HCT116 (cell line): ENCODE data around the gene ADD3. TPM values are rescaled to one million over a fixed set of nuclear protein-coding genes. Genes with fewer than 3 reads are reported as not detected.

Source experiments
- ATAC-seq: fragments of 200-7000 bp; cut with Tn5 transposase; 2 replicates; pipeline ENCODE4 v1.9.1; 2020; ENCODE audit warnings: mild to moderate bottlenecking, moderate library complexity
- BruUV-seq: library from RNA; stranded (reverse); fragments of 400-500 nt; replicated peaks from 2 replicates; lab custom pipeline; 2021; lab: Mats Ljungman, UMichigan
- CTCF ChIA-PET: fragments of 300-600 bp; sonication (Branson Sonifier 250); formaldehyde crosslinking; loops from one replicate; lab custom pipeline; 2021; ENCODE audit warnings: antibody characterized with exemption; lab: Charles Lee
- POLR2A ChIA-PET: fragments of 300-600, 350-600 bp; sonication (Branson Sonifier 250); formaldehyde crosslinking; loops from one replicate; lab custom pipeline; 2021; ENCODE audit warnings: antibody characterized with exemption; lab: Charles Lee
- RAD21 ChIA-PET, 2 experiments: fragments of 300-600 bp; sonication (Branson Sonifier 250); formaldehyde crosslinking; loops; one replicate each; lab custom pipeline; 2023; ENCODE audit warnings: low total read pairs in 2 of 2; ENCODE audit not compliant: uncharacterized antibody in 2 of 2, unreplicated experiment in 2 of 2, low non-redundant PET in 1 of 2; lab: Charles Lee
- DNase-seq: peaks from one replicate; pipeline ENCODE4 v3.0.0-alpha.2; 2010; ENCODE audit warnings: low read depth, low spot score
- H2AFZ ChIP-seq: fragments of 200-600 bp; shearing (Covaris generic), sonication (generic); 2 replicates; pipeline ENCODE4 v1.6.1; 2017; ENCODE audit warnings: low read depth, mixed run types, mixed read lengths, antibody characterized with exemption, low read length; ENCODE audit not compliant: poor library complexity, severe bottlenecking
- H3K27ac ChIP-seq: 2 replicates; pipeline ENCODE4 v1.5.1; 2012; ENCODE audit warnings: low read depth, low read length
- H3K27me3 ChIP-seq: fragments of 200-600 bp; sonication (generic); 2 replicates; pipeline ENCODE4 v1.6.1; 2016; ENCODE audit warnings: mixed run types, low read length, mixed read lengths; ENCODE audit not compliant: insufficient read depth
- H3K36me3 ChIP-seq, 2 experiments: fragments of 200-500 bp in 1 of 2; fragments of 200-600 bp in 1 of 2; sonication (Bioruptor generic) in 1 of 2; sonication (generic) in 1 of 2; 2 replicates each; pipeline versions ENCODE4 v1.5.1 to v1.6.1; 2014 to 2016; ENCODE audit warnings: low read length in 2 of 2, inconsistent platforms in 1 of 2, mixed read lengths in 1 of 2, mixed run types in 1 of 2; ENCODE audit not compliant: insufficient read depth in 2 of 2, control insufficient read depth in 1 of 2
- H3K4me1 ChIP-seq, 2 experiments: fragments of 200-600 bp in 1 of 2; sonication (generic) in 1 of 2; 2 replicates each; pipeline versions ENCODE4 v1.5.1 to v1.6.1; 2012 to 2017; ENCODE audit warnings: low read length in 2 of 2, inconsistent platforms in 1 of 2, mild to moderate bottlenecking in 1 of 2, mixed read lengths in 1 of 2, mixed run types in 1 of 2, moderate library complexity in 1 of 2; ENCODE audit not compliant: insufficient read depth in 2 of 2, control insufficient read depth in 1 of 2
- H3K4me2 ChIP-seq: fragments of 200-600 bp; sonication (generic); 2 replicates; pipeline ENCODE4 v1.6.1; 2017; ENCODE audit warnings: mixed run types, low read length, mixed read lengths
- H3K4me3 ChIP-seq, 2 experiments: fragments of 200-600 bp in 1 of 2; sonication (generic) in 1 of 2; replicated peaks in 1 of 2; 2 replicates each; pipeline ENCODE4 v1.5.1; 2011 to 2016; ENCODE audit warnings: low read length in 2 of 2, control low read depth in 1 of 2, low read depth in 1 of 2, mild to moderate bottlenecking in 1 of 2, mixed read lengths in 1 of 2, mixed run types in 1 of 2
- H3K79me2 ChIP-seq: fragments of 200-600 bp; sonication (generic); 2 replicates; pipeline ENCODE4 v1.6.1; 2017; ENCODE audit warnings: mild to moderate bottlenecking, mixed run types, low read length, moderate library complexity, mixed read lengths; ENCODE audit not compliant: insufficient read depth
- H3K9ac ChIP-seq: fragments of 200-600 bp; sonication (generic); 2 replicates; pipeline ENCODE4 v1.6.1; 2016; ENCODE audit warnings: low read length, mixed read lengths
- H3K9me2 ChIP-seq: fragments of 200-600 bp; sonication (generic), shearing (Covaris generic); 2 replicates; pipeline ENCODE4 v1.6.1; 2017; ENCODE audit warnings: mixed run types, mild to moderate bottlenecking, moderate library complexity; ENCODE audit not compliant: insufficient read depth
- H3K9me3 ChIP-seq, 2 experiments: fragments of 200-500 bp in 1 of 2; fragments of 200-600 bp in 1 of 2; sonication (Bioruptor generic) in 1 of 2; sonication (generic) in 1 of 2; 2 replicates each; pipeline ENCODE4 v1.6.1; 2014 to 2017; ENCODE audit warnings: low read length in 2 of 2, mixed read lengths in 2 of 2, inconsistent platforms in 1 of 2, low read depth in 1 of 2, mild to moderate bottlenecking in 1 of 2, mixed run types in 1 of 2, moderate library complexity in 1 of 2; ENCODE audit not compliant: control insufficient read depth in 1 of 2, insufficient read depth in 1 of 2
- H4K20me1 ChIP-seq: fragments of 200-600 bp; sonication (generic), shearing (Covaris generic); 2 replicates; pipeline ENCODE4 v1.6.1; 2017; ENCODE audit warnings: mixed run types, mild to moderate bottlenecking, moderate library complexity; ENCODE audit not compliant: insufficient read depth
- CBX3 ChIP-seq: IDR thresholded peaks from 2 replicates; pipeline ENCODE4 v1.6.1; 2012; ENCODE audit warnings: low read depth
- CEBPB ChIP-seq: IDR thresholded peaks from 2 replicates; pipeline ENCODE4 v1.6.1; 2012; ENCODE audit warnings: low read depth
- EZH2phosphoT487 ChIP-seq: fragments of 200-600 bp; IDR thresholded peaks from 2 replicates; pipeline ENCODE4 v1.6.1; 2018; ENCODE audit warnings: antibody characterized with exemption, borderline replicate concordance
- FOSL1 ChIP-seq: IDR thresholded peaks from 2 replicates; pipeline ENCODE4 v1.6.1; 2012; ENCODE audit warnings: low read depth
- JUND ChIP-seq: IDR thresholded peaks from 2 replicates; pipeline ENCODE4 v1.6.1; 2012
- POLR2AphosphoS5 ChIP-seq: IDR thresholded peaks from 2 replicates; pipeline ENCODE4 v1.6.1; 2011; ENCODE audit warnings: mild to moderate bottlenecking, low read depth, low read length, moderate library complexity
- TCF7L2 ChIP-seq: IDR thresholded peaks from 2 replicates; pipeline ENCODE4 v1.7.0; 2011; ENCODE audit warnings: borderline replicate concordance, inconsistent platforms; ENCODE audit not compliant: insufficient read depth, insufficient read length; ENCODE audit errors: extremely low read depth
- intact Hi-C: fragments of 100-400 bp; cut with micrococcal nuclease; formaldehyde crosslinking; loops from 2 replicates; pipeline ENCODE4 v1.10.0; 2022
- total RNA-seq: library from RNA; stranded (reverse); gene quantifications from one replicate; pipeline ENCODE4 v1.2.1, GENCODE V29; 2021; ENCODE audit not compliant: unreplicated experiment
- TF ChIP-seq, protein P1 (sequence below), 3 experiments: fragments of 200-600 bp in 1 of 3; sonication (generic) in 1 of 3; IDR thresholded peaks in 2 of 3; conservative IDR thresholded peaks in 1 of 3; 2 replicates each; pipeline ENCODE4 v1.5.1; 2012 to 2017; ENCODE audit warnings: low read depth in 2 of 3, low read length in 2 of 3, antibody characterized with exemption in 1 of 3, borderline replicate concordance in 1 of 3, control low read depth in 1 of 3, mild to moderate bottlenecking in 1 of 3, mixed read lengths in 1 of 3, mixed run types in 1 of 3, moderate library complexity in 1 of 3; ENCODE audit not compliant: insufficient read depth in 1 of 3
- TF ChIP-seq, protein P2 (sequence below): IDR thresholded peaks from 2 replicates; pipeline ENCODE4 v1.6.1; 2012
- TF ChIP-seq, protein P3 (sequence below): IDR thresholded peaks from 2 replicates; pipeline ENCODE4 v1.6.1; 2012; ENCODE audit warnings: low read depth
- TF ChIP-seq, protein P4 (sequence below): IDR thresholded peaks from 2 replicates; pipeline ENCODE4 v1.6.1; 2011; ENCODE audit warnings: mild to moderate bottlenecking, low read length, moderate library complexity; ENCODE audit not compliant: insufficient replicate concordance; ENCODE audit errors: extremely low read depth

The ADD3 gene
- total RNA-seq, 1 experiment from 2014 or later = 41.1 TPM

DNA sequence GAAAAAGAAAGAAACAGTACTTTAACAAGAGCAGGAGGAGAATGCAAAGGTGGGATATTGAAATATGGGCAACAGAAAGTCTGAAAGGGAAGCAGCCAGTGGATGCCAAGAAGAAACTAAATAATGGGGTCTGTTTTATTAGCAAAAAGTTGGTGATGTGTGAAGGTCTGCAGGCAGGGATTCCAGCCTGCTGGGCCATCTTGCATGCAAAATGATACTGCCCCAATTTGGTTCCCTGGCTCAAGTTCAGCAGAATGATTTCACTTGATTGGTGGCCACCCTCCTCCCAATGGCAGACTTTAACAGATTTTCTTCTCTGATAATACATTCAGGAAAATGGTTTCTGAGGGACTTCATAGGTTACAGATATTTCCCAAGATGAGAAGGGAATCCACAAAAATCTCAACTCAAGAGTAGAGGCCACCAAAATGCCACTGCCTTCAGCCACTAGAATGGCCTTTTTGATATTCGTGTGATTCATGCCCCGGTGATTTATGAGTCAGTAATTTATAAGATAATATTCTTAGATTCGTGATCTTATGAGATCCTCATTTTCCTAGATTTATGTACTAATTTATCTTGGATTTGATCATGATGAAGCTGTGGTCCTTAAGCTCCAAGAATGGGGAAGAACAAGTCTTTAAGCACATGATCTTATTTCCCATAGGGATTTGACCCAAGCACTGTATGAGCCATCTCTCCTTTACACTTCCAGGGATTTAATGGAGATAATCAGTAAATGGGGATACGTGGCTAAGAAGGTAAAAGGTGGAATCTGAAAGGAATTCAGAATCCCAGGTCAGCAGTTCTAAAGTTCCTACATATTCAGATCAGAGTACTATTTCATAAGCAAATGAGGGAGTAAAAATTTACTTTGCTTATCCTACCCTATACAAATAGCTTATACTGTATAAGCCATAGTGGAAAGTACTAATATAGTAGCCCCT, 32.3 kb upstream of the ADD3 start (continued):
- TF ChIP-seq, protein P1, sequence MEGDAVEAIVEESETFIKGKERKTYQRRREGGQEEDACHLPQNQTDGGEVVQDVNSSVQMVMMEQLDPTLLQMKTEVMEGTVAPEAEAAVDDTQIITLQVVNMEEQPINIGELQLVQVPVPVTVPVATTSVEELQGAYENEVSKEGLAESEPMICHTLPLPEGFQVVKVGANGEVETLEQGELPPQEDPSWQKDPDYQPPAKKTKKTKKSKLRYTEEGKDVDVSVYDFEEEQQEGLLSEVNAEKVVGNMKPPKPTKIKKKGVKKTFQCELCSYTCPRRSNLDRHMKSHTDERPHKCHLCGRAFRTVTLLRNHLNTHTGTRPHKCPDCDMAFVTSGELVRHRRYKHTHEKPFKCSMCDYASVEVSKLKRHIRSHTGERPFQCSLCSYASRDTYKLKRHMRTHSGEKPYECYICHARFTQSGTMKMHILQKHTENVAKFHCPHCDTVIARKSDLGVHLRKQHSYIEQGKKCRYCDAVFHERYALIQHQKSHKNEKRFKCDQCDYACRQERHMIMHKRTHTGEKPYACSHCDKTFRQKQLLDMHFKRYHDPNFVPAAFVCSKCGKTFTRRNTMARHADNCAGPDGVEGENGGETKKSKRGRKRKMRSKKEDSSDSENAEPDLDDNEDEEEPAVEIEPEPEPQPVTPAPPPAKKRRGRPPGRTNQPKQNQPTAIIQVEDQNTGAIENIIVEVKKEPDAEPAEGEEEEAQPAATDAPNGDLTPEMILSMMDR (IDR thresholded peaks at IDR 0.05 in 2 of 3, conservative IDR thresholded peaks at IDR 0.05 in 1 of 3; ENCODE audit: borderline replicate concordance in 1 of 3, insufficient read depth in 1 of 3, low read depth in 2 of 3, low read length in 2 of 3) = no peak
- TF ChIP-seq JUND (no peak), TCF7L2 (no peak)

DNA sequence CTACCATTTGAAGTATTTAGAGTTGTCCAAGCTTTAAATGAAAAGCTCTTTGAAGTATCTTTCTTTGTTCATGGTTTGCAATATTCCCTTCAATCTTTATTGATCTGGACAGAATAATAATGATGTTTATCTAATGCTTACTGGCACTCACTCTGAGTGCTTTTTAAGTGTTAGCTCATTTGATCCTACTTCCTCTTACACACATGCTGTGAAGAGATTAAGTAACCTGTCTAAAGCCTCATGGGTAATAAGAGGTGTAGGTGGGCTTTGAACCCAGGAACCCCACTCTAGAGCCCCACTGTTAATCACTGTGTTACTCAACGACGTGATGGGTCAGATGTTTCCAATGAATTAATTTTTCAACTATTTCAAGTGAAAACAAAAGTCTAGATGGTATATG, 31.1 kb upstream of the ADD3 start:
- DNase-seq (no peak), ATAC-seq (no peak)
- ChIA-PET RAD21 (no interaction called here), POLR2A (no interaction called here), CTCF (interaction anchor here (3.7 kb wide), 1 partner anchor 9 kb away, joined by 24 read pairs; no protein-coding TSS in a partner anchor)
- Histone ChIP-seq H3K27ac (no peak overlapping the region), H4K20me1 (no peaks in the 10 kb centered on the region), H3K79me2 (no peaks in the 10 kb centered on the region), H3K9me2 (no peaks in the 10 kb centered on the region), H3K4me2 (no peak overlapping the region), H3K36me3 (no peaks in the 10 kb centered on the region), H3K4me1 (no peaks in the 10 kb centered on the region), H2AFZ (no peak overlapping the region), H3K9ac (no peak overlapping the region), H3K4me3 (no peak overlapping the region), H3K27me3 (no peaks in the 10 kb centered on the region), H3K9me3 (no peaks in the 10 kb centered on the region)
- BruUV-seq = no TSS peak
- intact Hi-C loops = no loop called here
- TF ChIP-seq, protein P2, sequence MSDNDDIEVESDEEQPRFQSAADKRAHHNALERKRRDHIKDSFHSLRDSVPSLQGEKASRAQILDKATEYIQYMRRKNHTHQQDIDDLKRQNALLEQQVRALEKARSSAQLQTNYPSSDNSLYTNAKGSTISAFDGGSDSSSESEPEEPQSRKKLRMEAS = no peak
- TF ChIP-seq CEBPB (no peak), EZH2phosphoT487 (no peak), FOSL1 (no peak), CBX3 (no peak), POLR2AphosphoS5 (no peak)
- TF ChIP-seq, protein P3, sequence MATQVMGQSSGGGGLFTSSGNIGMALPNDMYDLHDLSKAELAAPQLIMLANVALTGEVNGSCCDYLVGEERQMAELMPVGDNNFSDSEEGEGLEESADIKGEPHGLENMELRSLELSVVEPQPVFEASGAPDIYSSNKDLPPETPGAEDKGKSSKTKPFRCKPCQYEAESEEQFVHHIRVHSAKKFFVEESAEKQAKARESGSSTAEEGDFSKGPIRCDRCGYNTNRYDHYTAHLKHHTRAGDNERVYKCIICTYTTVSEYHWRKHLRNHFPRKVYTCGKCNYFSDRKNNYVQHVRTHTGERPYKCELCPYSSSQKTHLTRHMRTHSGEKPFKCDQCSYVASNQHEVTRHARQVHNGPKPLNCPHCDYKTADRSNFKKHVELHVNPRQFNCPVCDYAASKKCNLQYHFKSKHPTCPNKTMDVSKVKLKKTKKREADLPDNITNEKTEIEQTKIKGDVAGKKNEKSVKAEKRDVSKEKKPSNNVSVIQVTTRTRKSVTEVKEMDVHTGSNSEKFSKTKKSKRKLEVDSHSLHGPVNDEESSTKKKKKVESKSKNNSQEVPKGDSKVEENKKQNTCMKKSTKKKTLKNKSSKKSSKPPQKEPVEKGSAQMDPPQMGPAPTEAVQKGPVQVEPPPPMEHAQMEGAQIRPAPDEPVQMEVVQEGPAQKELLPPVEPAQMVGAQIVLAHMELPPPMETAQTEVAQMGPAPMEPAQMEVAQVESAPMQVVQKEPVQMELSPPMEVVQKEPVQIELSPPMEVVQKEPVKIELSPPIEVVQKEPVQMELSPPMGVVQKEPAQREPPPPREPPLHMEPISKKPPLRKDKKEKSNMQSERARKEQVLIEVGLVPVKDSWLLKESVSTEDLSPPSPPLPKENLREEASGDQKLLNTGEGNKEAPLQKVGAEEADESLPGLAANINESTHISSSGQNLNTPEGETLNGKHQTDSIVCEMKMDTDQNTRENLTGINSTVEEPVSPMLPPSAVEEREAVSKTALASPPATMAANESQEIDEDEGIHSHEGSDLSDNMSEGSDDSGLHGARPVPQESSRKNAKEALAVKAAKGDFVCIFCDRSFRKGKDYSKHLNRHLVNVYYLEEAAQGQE = no peak
- TF ChIP-seq, protein P4, sequence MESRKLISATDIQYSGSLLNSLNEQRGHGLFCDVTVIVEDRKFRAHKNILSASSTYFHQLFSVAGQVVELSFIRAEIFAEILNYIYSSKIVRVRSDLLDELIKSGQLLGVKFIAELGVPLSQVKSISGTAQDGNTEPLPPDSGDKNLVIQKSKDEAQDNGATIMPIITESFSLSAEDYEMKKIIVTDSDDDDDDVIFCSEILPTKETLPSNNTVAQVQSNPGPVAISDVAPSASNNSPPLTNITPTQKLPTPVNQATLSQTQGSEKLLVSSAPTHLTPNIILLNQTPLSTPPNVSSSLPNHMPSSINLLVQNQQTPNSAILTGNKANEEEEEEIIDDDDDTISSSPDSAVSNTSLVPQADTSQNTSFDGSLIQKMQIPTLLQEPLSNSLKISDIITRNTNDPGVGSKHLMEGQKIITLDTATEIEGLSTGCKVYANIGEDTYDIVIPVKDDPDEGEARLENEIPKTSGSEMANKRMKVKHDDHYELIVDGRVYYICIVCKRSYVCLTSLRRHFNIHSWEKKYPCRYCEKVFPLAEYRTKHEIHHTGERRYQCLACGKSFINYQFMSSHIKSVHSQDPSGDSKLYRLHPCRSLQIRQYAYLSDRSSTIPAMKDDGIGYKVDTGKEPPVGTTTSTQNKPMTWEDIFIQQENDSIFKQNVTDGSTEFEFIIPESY = no peak
- TF ChIP-seq, protein P1 (IDR thresholded peaks at IDR 0.05 in 2 of 3, conservative IDR thresholded peaks at IDR 0.05 in 1 of 3; ENCODE audit: borderline replicate concordance in 1 of 3, insufficient read depth in 1 of 3, low read depth in 2 of 3, low read length in 2 of 3) = no peak
